K562 (cell line): ENCODE measurements around the gene GPR135. TPM values are rescaled to one million over a fixed set of nuclear protein-coding genes. Genes with fewer than 3 reads are reported as not detected.

Experiments used
- BCOR ChIP-seq: fragments of 450-650 bp; IDR thresholded peaks from 2 replicates; pipeline ENCODE4 v1.6.1; 2016
- BDP1 ChIP-seq: IDR thresholded peaks from 3 replicates; pipeline ENCODE4 v1.6.1; 2011; ENCODE audit not compliant: insufficient read length, insufficient read depth
- CCAR2 ChIP-seq: fragments of 200-400 bp; formaldehyde crosslinking; IDR thresholded peaks from 2 replicates; pipeline ENCODE4 v1.6.1; 2017; ENCODE audit warnings: mild to moderate bottlenecking, low read depth, low read length
- CEBPB ChIP-seq: fragments of 450-650 bp; IDR thresholded peaks from 2 replicates; pipeline ENCODE4 v1.6.1; 2016; ENCODE audit warnings: missing genetic modification characterization, missing compliant biosample characterization
- CREB5 ChIP-seq: fragments of 250-450 bp; sonication (Bioruptor Pico); IDR thresholded peaks from 2 replicates; pipeline ENCODE4 v1.5.0; 2020; ENCODE audit warnings: mild to moderate bottlenecking
- CREBBP ChIP-seq: IDR thresholded peaks from one replicate; pipeline ENCODE4 v1.6.1; 2012; ENCODE audit warnings: low read depth, mild to moderate bottlenecking, control low read depth, inconsistent platforms, low read length
- ETS1 ChIP-seq: conservative IDR thresholded peaks from 2 replicates; pipeline ENCODE4 v1.6.1; 2011; ENCODE audit warnings: low read depth, mild to moderate bottlenecking, low read length; ENCODE audit not compliant: control insufficient read depth
- GTF2F1 ChIP-seq: IDR thresholded peaks from 2 replicates; pipeline ENCODE4 v1.6.1; 2011; ENCODE audit warnings: low read depth, low read length, improper control_type of control experiment
- HNRNPK ChIP-seq: fragments of 200-400 bp; formaldehyde crosslinking; IDR thresholded peaks from one replicate; pipeline ENCODE4 v1.6.1; 2018; ENCODE audit warnings: mild to moderate bottlenecking, low read depth, low read length; ENCODE audit not compliant: poor library complexity, severe bottlenecking
- PURB ChIP-seq: sonication (generic); formaldehyde crosslinking; IDR thresholded peaks from 2 replicates; pipeline ENCODE4 v1.9.0; 2021; ENCODE audit warnings: low read depth, mild to moderate bottlenecking, missing genetic modification reagents
- RB1 ChIP-seq: fragments of 450-650 bp; IDR thresholded peaks from 2 replicates; pipeline ENCODE4 v1.6.1; 2017; ENCODE audit warnings: low read depth, mild to moderate bottlenecking
- RCOR1 ChIP-seq, 2 experiments: IDR thresholded peaks; 2 replicates each; pipeline ENCODE4 v1.6.1; 2012; ENCODE audit warnings: low read depth in 2 of 2, low read length in 2 of 2, borderline replicate concordance in 1 of 2, improper control_type of control experiment in 1 of 2
- RUNX1 ChIP-seq: sonication (generic); IDR thresholded peaks from 2 replicates; pipeline ENCODE4 v1.6.1; 2016; ENCODE audit warnings: antibody characterized with exemption, low read depth
- SIN3B ChIP-seq: fragments of 450-650 bp; IDR thresholded peaks from 2 replicates; pipeline ENCODE4 v1.6.1; 2017; ENCODE audit warnings: low read depth, mild to moderate bottlenecking, moderate library complexity
- TEAD2 ChIP-seq: fragments of 450-650 bp; IDR thresholded peaks from 2 replicates; pipeline ENCODE4 v1.6.1; 2016; ENCODE audit warnings: missing genetic modification characterization, control low read depth, missing compliant biosample characterization
- THAP7 ChIP-seq: fragments of 250-450 bp; sonication (Bioruptor Pico); IDR thresholded peaks from 2 replicates; pipeline ENCODE4 v1.5.0; 2021
- TRIM25 ChIP-seq: fragments of 450-650 bp; IDR thresholded peaks from 2 replicates; pipeline ENCODE4 v1.7.0; 2016; ENCODE audit warnings: borderline replicate concordance
- ZBTB33 ChIP-seq: sonication (generic); formaldehyde crosslinking; IDR thresholded peaks from 2 replicates; pipeline ENCODE4 v1.8.1; 2023; ENCODE audit warnings: mild to moderate bottlenecking, missing genetic modification reagents
- ZNF121 ChIP-seq: sonication (generic); formaldehyde crosslinking; conservative IDR thresholded peaks from 2 replicates; pipeline ENCODE4 v1.8.0; 2022; ENCODE audit warnings: missing genetic modification reagents
- ZNF644 ChIP-seq: fragments of 200-800 bp; sonication (Bioruptor generic); IDR thresholded peaks from 2 replicates; pipeline ENCODE4 v1.6.1; 2016; ENCODE audit warnings: low read depth, missing genetic modification characterization, missing compliant biosample characterization
- ZNF696 ChIP-seq: fragments of 250-450 bp; sonication (Bioruptor Pico); conservative IDR thresholded peaks from 2 replicates; pipeline ENCODE4 v1.4.0; 2020; ENCODE audit warnings: mild to moderate bottlenecking, moderate library complexity
- polyA plus RNA-seq, 8 experiments: library from polyadenylated mRNA; depleted of rRNA in 4 of 8; stranded (reverse) in 5 of 8; unstranded in 3 of 8; fragments of >200 nt; fragmentation: Nextera tagmentation in 2 of 8; fragmentation: Illumina TruSeq in 1 of 8; extraction: Ambion mirVana in 2 of 8; extraction: Trizol in 1 of 8; gene quantifications; 2 replicates each; pipeline versions ENCODE4 v1.2.1 to v1.2.3, GENCODE V29; 2011 to 2014; ENCODE audit warnings: inconsistent platforms in 1 of 8, missing spikeins in 1 of 8
- total RNA-seq, 7 experiments: library from RNA; depleted of rRNA in 6 of 7; stranded (reverse); fragments of >200 nt in 6 of 7; fragmentation: Illumina TruSeq in 2 of 7; extraction: Trizol in 2 of 7; gene quantifications; 2 replicates each; pipeline versions ENCODE4 v1.2.1 to v1.2.3, GENCODE V29; 2011 to 2021; ENCODE audit warnings: low replicate concordance in 1 of 7

GPR135 gene
- total and polyA plus RNA-seq, 9 of the 15 experiments (the other 6 are each of a cell fraction or from before 2014, with no cell fraction given): 0.06 to 1.6 (median 1.0) TPM

- TF ChIP-seq RB1 (peak; percentile 16; the same call in 1 of the 2 replicates), THAP7 (CRISPR knock-in tag) (no peak), ZNF121 (CRISPR knock-in tag) (no peak; the same call in 1 of the 2 replicates), RCOR1 (IDR thresholded peaks at IDR 0.05; ENCODE audit: borderline replicate concordance in 1 of 2, low read depth in 2 of 2, low read length in 2 of 2) (no peak), RUNX1 (no peak), CREB5 (CRISPR knock-in tag) (no peak), BCOR (0 out of 2 replicates have a peak, but pooled peaks have one; percentile 28), HNRNPK (no peak), CEBPB (tag) (no peak), SIN3B (no peak), ZNF644 (tag) (no peak), ZBTB33 (CRISPR knock-in tag) (peak; percentile 78), GTF2F1 (no peak), CCAR2 (no peak), CREBBP (no peak), ZNF696 (CRISPR knock-in tag) (no peak), TRIM25 (no peak), ETS1 (0 out of 2 replicates have a peak, but pooled peaks have one; percentile 32), TEAD2 (tag) (no peak), BDP1 (no peak), PURB (no peak)
Observed at GRCh38 chr14:59483819-59484638, 18.8 kb upstream of the GPR135 start, which contains the start of the genes JKAMP and L3HYPDH (continued).
